T-cell (primary cell): ENCODE measurements around the gene RAD51D. TPM values are rescaled to one million over a fixed set of nuclear protein-coding genes. Genes with fewer than 3 reads are reported as not detected.
A peak's percentile ranks its signal among the peaks of the same experiment; 100 is the strongest.

Experiments
- ATAC-seq, 4 experiments: fragments of 200-7000 bp in 3 of 4; fragments of 150-1000 bp in 1 of 4; cut with Tn5 transposase; replicated peaks in 1 of 4; 1 replicate in 3 of 4; 2 replicates in 1 of 4; pipeline ENCODE4 v1.10.0; 2021; ENCODE audit warnings: moderate library complexity in 3 of 4, mild to moderate bottlenecking in 2 of 4, moderate number of reproducible peaks in 1 of 4
- CTCF ChIA-PET, 2 donors: fragments of 300-600 bp; sonication (Branson Sonifier 250); formaldehyde crosslinking; loops; one replicate each; lab custom pipeline; 2022; ENCODE audit warnings: antibody characterized with exemption in 2 of 2; lab: Charles Lee
- POLR2A ChIA-PET, 2 donors: fragments of 300-600 bp; sonication (Branson Sonifier 250); formaldehyde crosslinking; loops; one replicate each; lab custom pipeline; 2022; ENCODE audit warnings: antibody characterized with exemption in 2 of 2; lab: Charles Lee
- DNase-seq, 35 experiments: peaks; one replicate each; pipeline versions ENCODE4 v3.0.0 to v3.0.0-alpha.2; 2013 to 2023
- H3K27ac ChIP-seq: one replicate; pipeline ENCODE4 v1.5.1; 2013; ENCODE audit warnings: low read length
- H3K27me3 ChIP-seq, 2 experiments: replicated peaks in 1 of 2; 1 replicate in 1 of 2; 2 replicates in 1 of 2; pipeline versions ENCODE4 v1.6.1 to v1.7.0; 2013; ENCODE audit warnings: low read length in 1 of 2, mixed read lengths in 1 of 2; ENCODE audit not compliant: control insufficient read depth in 2 of 2, insufficient read depth in 2 of 2; ENCODE audit errors: extremely low read depth in 1 of 2
- H3K36me3 ChIP-seq, 2 donors: 1 replicate in 1 of 2; 2 replicates in 1 of 2; pipeline versions ENCODE4 v1.6.1 to v1.7.0; 2013; ENCODE audit warnings: low read length in 1 of 2; ENCODE audit not compliant: control insufficient read depth in 2 of 2, insufficient read depth in 1 of 2; ENCODE audit errors: extremely low read depth in 1 of 2
- H3K4me1 ChIP-seq, 2 experiments: 1 replicate in 1 of 2; 2 replicates in 1 of 2; pipeline versions ENCODE4 v1.6.1 to v1.7.0; 2013; ENCODE audit warnings: low read length in 2 of 2, mixed read lengths in 1 of 2; ENCODE audit not compliant: insufficient read depth in 2 of 2, control insufficient read depth in 1 of 2; ENCODE audit errors: extremely low read depth in 1 of 2
- H3K4me3 ChIP-seq, 2 donors: 1 replicate in 1 of 2; 2 replicates in 1 of 2; pipeline versions ENCODE4 v1.5.1 to v1.7.0; 2013; ENCODE audit warnings: mild to moderate bottlenecking in 2 of 2, low read length in 1 of 2, moderate library complexity in 1 of 2; ENCODE audit not compliant: control insufficient read depth in 1 of 2; ENCODE audit errors: extremely low read depth in 1 of 2
- H3K9me3 ChIP-seq: 2 replicates; pipeline ENCODE4 v1.7.0; 2013
- H3K27ac Mint-ChIP-seq, 2 donors: one replicate each; pipeline ENCODE4 v1.8.0; 2020 to 2021; ENCODE audit warnings: mild to moderate bottlenecking in 2 of 2, mixed read lengths in 2 of 2
- H3K27me3 Mint-ChIP-seq, 2 donors: one replicate each; pipeline ENCODE4 v1.8.0; 2021 to 2022; ENCODE audit warnings: mixed read lengths in 2 of 2
- H3K36me3 Mint-ChIP-seq: one replicate; pipeline ENCODE4 v1.8.0; 2021; ENCODE audit warnings: mixed read lengths
- H3K4me1 Mint-ChIP-seq, 3 donors: one replicate each; pipeline ENCODE4 v1.8.0; 2020 to 2022; ENCODE audit warnings: mixed read lengths in 3 of 3, mild to moderate bottlenecking in 1 of 3
- H3K4me3 Mint-ChIP-seq, 3 donors: one replicate each; pipeline ENCODE4 v1.8.0; 2020 to 2022; ENCODE audit warnings: mild to moderate bottlenecking in 3 of 3, mixed read lengths in 3 of 3, moderate library complexity in 3 of 3
- H3K9me3 Mint-ChIP-seq, 3 donors: one replicate each; pipeline ENCODE4 v1.8.0; 2020 to 2022; ENCODE audit warnings: mixed read lengths in 3 of 3
- WGBS: methylation state at CpG from one replicate; pipeline ENCODE4 v1.1.5; 2013; ENCODE audit warnings: missing lambda C conversion rate; ENCODE audit not compliant: insufficient coverage; 5-methylcytosine and 5-hydroxymethylcytosine counted together
- total RNA-seq, 35 experiments: library from RNA in 6 of 35; stranded (reverse) in 6 of 35; fragments of 120-200 nt in 1 of 35; gene quantifications; one replicate each; pipeline versions ENCODE4 v1.2.1 to v1.2.4 and lab custom pipeline; 2013 to 2026

RAD51D gene
- total RNA-seq, 5 donors from 2014 or later (not counting 1 experiment from before 2014, with no cell fraction given) = 14.6 to 29.9 (median 19.0) TPM

- peak overlapping the region; percentile 3 to 63 (median 4) for H3K4me3 Mint-ChIP-seq
- Histone ChIP-seq H3K4me3 (no peak overlapping the region), H3K36me3 (peaks cover 0 to 14% of the 10 kb centered on the region in 2 donors), H3K4me1 (peaks cover 39 to 56% of the 10 kb centered on the region in 2 experiments), H3K9me3 (no peaks in the 10 kb centered on the region), H3K27ac (peak overlapping the region; percentile 45), H3K27me3 (no peaks in the 10 kb centered on the region)
- H3K9me3 Mint-ChIP-seq = no peaks in the 10 kb centered on the region
- ATAC-seq (peak; percentile 49 to 74 (median 62)), DNase-seq (peak in 1 of 35 experiments; percentile 49)
- POLR2A ChIA-PET = interaction anchor here (0.5 to 0.7 kb wide), 3 partner anchors 12 to 27 kb away, joined by 3 to 9 read pairs (median 3); no protein-coding TSS in a partner anchor
- peaks cover 75 to 81% (median 78%) of the 10 kb centered on the region in 3 donors for H3K4me1 Mint-ChIP-seq
- peak overlapping the region; percentile 68 to 88 for H3K27ac Mint-ChIP-seq
- peaks cover 18% of the 10 kb centered on the region for H3K36me3 Mint-ChIP-seq
- WGBS = 20% methylated on average over 2 of the region's 3 CpGs
- no peaks in the 10 kb centered on the region for H3K27me3 Mint-ChIP-seq
- CTCF ChIA-PET = interaction anchor here (0.6 to 1.3 kb wide), 6 partner anchors 9 to 70 kb away, joined by 3 to 7 read pairs (median 4); partner anchors contain the start of genes RAD51D (in 1 of the 2) and RFFL (in 1 of the 2)
Measured at GRCh38 chr17:35073183-35073790, 46.4 kb downstream of the RAD51D start.

- Histone ChIP-seq H3K9me3 (no peaks in the 10 kb centered on the region), H3K36me3 (peaks cover 0 to 15% of the 10 kb centered on the region in 2 donors), H3K27ac (no peak overlapping the region), H3K4me3 (no peak overlapping the region), H3K27me3 (no peaks in the 10 kb centered on the region), H3K4me1 (peaks cover 22 to 45% of the 10 kb centered on the region in 2 experiments)
- no peak for DNase-seq
- no peaks in the 10 kb centered on the region for H3K9me3 Mint-ChIP-seq
- H3K27ac Mint-ChIP-seq = no peak overlapping the region
- no peaks in the 10 kb centered on the region for H3K27me3 Mint-ChIP-seq
- WGBS = no CpG with 5 or more reads among the region's 2 CpGs
- H3K36me3 Mint-ChIP-seq = peaks cover 17% of the 10 kb centered on the region
- ChIA-PET POLR2A (no interaction called here), CTCF (interaction anchor here in 1 of 2 donors (0.8 kb wide), 1 partner anchor 19 kb away, joined by 4 read pairs; no protein-coding TSS in a partner anchor)
- H3K4me1 Mint-ChIP-seq = peaks cover 70 to 79% (median 75%) of the 10 kb centered on the region in 3 donors
- no peak for ATAC-seq
- no peak overlapping the region for H3K4me3 Mint-ChIP-seq
Measured at GRCh38 chr17:35069311-35069710, 50.3 kb downstream of the RAD51D start.

GRCh38 chr17:35068249-35068648 lies 51.4 kb downstream of the RAD51D start:
- no peak for ATAC-seq
- peaks cover 17% of the 10 kb centered on the region for H3K36me3 Mint-ChIP-seq
- Histone ChIP-seq H3K27ac (no peak overlapping the region), H3K4me1 (peaks cover 19 to 44% of the 10 kb centered on the region in 2 experiments), H3K9me3 (no peaks in the 10 kb centered on the region), H3K36me3 (peaks cover 0 to 15% of the 10 kb centered on the region in 2 donors), H3K27me3 (no peaks in the 10 kb centered on the region), H3K4me3 (no peak overlapping the region)
- 100% methylated on average over 2 of the region's 2 CpGs for WGBS
- ChIA-PET POLR2A (interaction anchor here (0.6 kb wide), 2 partner anchors 18 to 37 kb away, joined by 3 to 4 read pairs; no protein-coding TSS in a partner anchor), CTCF (interaction anchor here in 1 of 2 donors (1.1 kb wide), 1 partner anchor 8 kb away, joined by 6 read pairs; no protein-coding TSS in a partner anchor)
- H3K4me1 Mint-ChIP-seq = peaks cover 70 to 79% (median 74%) of the 10 kb centered on the region in 3 donors
- H3K27ac Mint-ChIP-seq = peak overlapping the region; percentile 20 to 59
- no peak overlapping the region for H3K4me3 Mint-ChIP-seq
- no peaks in the 10 kb centered on the region for H3K9me3 Mint-ChIP-seq
- no peak for DNase-seq
- H3K27me3 Mint-ChIP-seq = no peaks in the 10 kb centered on the region

- Histone ChIP-seq H3K36me3 (peaks cover 0 to 25% of the 10 kb centered on the region in 2 donors), H3K9me3 (no peaks in the 10 kb centered on the region), H3K27me3 (no peaks in the 10 kb centered on the region), H3K27ac (no peak overlapping the region), H3K4me1 (peaks cover 17 to 36% of the 10 kb centered on the region in 2 experiments), H3K4me3 (no peak overlapping the region)
- H3K4me1 Mint-ChIP-seq = peaks cover 71 to 78% (median 76%) of the 10 kb centered on the region in 3 donors
- H3K4me3 Mint-ChIP-seq = no peak overlapping the region
- no peaks in the 10 kb centered on the region for H3K27me3 Mint-ChIP-seq
- peak overlapping the region in 1 of 2 donors; percentile 39 for H3K27ac Mint-ChIP-seq
- CTCF ChIA-PET = interaction anchor here in 1 of 2 donors (1.0 to 4.7 kb wide), 4 partner anchors 9 to 43 kb away, joined by 3 to 20 read pairs (median 4); no protein-coding TSS in a partner anchor
- POLR2A ChIA-PET = interaction anchor here in 1 of 2 donors (1.0 kb wide), 2 partner anchors 8 to 21 kb away, joined by 3 read pairs; no protein-coding TSS in a partner anchor
- H3K9me3 Mint-ChIP-seq = no peaks in the 10 kb centered on the region
- ATAC-seq (no peak), DNase-seq (no peak)
- peaks cover 20% of the 10 kb centered on the region for H3K36me3 Mint-ChIP-seq
- WGBS = no CpG with 5 or more reads among the region's 4 CpGs
Measured at GRCh38 chr17:35065880-35066279, 53.8 kb downstream of the RAD51D start.

GRCh38 chr17:35064516-35065215 lies 55.0 kb downstream of the RAD51D start:
- Mint-ChIP-seq H3K4me3 (no peak overlapping the region), H3K4me1 (peaks cover 74 to 80% (median 77%) of the 10 kb centered on the region in 3 donors)

More at GRCh38 chr17:35064516-35065215, 55.0 kb downstream of the RAD51D start:
- ChIA-PET CTCF (interaction anchor here (0.5 to 4.7 kb wide), 20 partner anchors 8 to 83 kb away, joined by 3 to 33 read pairs (median 7); partner anchors contain the start of genes LIG3 (in 1 of the 2) and RAD51D (in 1 of the 2)), POLR2A (interaction anchor here (0.6 to 1.4 kb wide), 8 partner anchors 14 to 696 kb away, joined by 3 to 6 read pairs (median 4); no protein-coding TSS in a partner anchor)
- no peak for ATAC-seq
- Histone ChIP-seq H3K4me3 (no peak overlapping the region), H3K27ac (no peak overlapping the region), H3K36me3 (peaks cover 0 to 27% of the 10 kb centered on the region in 2 donors), H3K27me3 (no peaks in the 10 kb centered on the region), H3K4me1 (peaks cover 17 to 27% of the 10 kb centered on the region in 2 experiments), H3K9me3 (no peaks in the 10 kb centered on the region)
- Mint-ChIP-seq H3K27ac (peak overlapping the region; percentile 90 to 96), H3K36me3 (peaks cover 30% of the 10 kb centered on the region), H3K27me3 (no peaks in the 10 kb centered on the region), H3K9me3 (no peaks in the 10 kb centered on the region)
- no peak for DNase-seq
- WGBS = 100% methylated on average over 1 of the region's 3 CpGs
